ENCODE results near the gene CHST15.
A peak's percentile ranks its signal among the peaks of the same experiment; 100 is the strongest.

The CHST15 gene

GRCh38 chr10:124025660-124026588 is 67.5 kb downstream of the CHST15 start:
- no peak for DNase-seq

- DNase-seq, result no peak
Measured at GRCh38 chr10:124025152-124025551, 68.2 kb downstream of the CHST15 start.

- DNase-seq, result no peak
Measured at GRCh38 chr10:124022066-124022465, 71.3 kb downstream of the CHST15 start.

GRCh38 chr10:124020981-124021815 is 72.2 kb downstream of the CHST15 start:
- peak; percentile 81 for DNase-seq

- DNase-seq, result no peak
Measured at GRCh38 chr10:124019886-124020797, 73.3 kb downstream of the CHST15 start.

GRCh38 chr10:124018886-124019525 is 74.4 kb downstream of the CHST15 start:
- no peak for DNase-seq

GRCh38 chr10:124017729-124018128 is 75.7 kb downstream of the CHST15 start:
- DNase-seq, result no peak

- no peak for DNase-seq
Measured at GRCh38 chr10:124016804-124017375, 76.5 kb downstream of the CHST15 start.

GRCh38 chr10:124015991-124016390 is 77.4 kb downstream of the CHST15 start:
- DNase-seq, result no peak

GRCh38 chr10:124014416-124015154 is 78.8 kb downstream of the CHST15 start:
- no peak for DNase-seq

GRCh38 chr10:124013916-124014315 is 79.5 kb downstream of the CHST15 start:
- no peak for DNase-seq

GRCh38 chr10:124012991-124013390 is 80.4 kb downstream of the CHST15 start:
- DNase-seq, result no peak

GRCh38 chr10:124012583-124012982 is 80.8 kb downstream of the CHST15 start:
- DNase-seq, result no peak

GRCh38 chr10:124012066-124012465 is 81.3 kb downstream of the CHST15 start:
- DNase-seq, result no peak

GRCh38 chr10:124011464-124011863 is 81.9 kb downstream of the CHST15 start:
- DNase-seq, result no peak

- DNase-seq, result no peak
Measured at GRCh38 chr10:124010563-124011131, 82.8 kb downstream of the CHST15 start.

GRCh38 chr10:124010024-124010423 is 83.4 kb downstream of the CHST15 start:
- DNase-seq, result no peak

- DNase-seq, result no peak
Measured at GRCh38 chr10:124009231-124010015, 84.0 kb downstream of the CHST15 start.

- DNase-seq, result no peak
Measured at GRCh38 chr10:124008681-124009080, 84.7 kb downstream of the CHST15 start.

- DNase-seq, result no peak
Measured at GRCh38 chr10:124008187-124008586, 85.2 kb downstream of the CHST15 start.
